ENCODE results near the gene COL25A1. TPM values are rescaled to one million over a fixed set of nuclear protein-coding genes. Genes with fewer than 3 reads are reported as not detected.
"Not testable (repeated sequence)": the region's sequence is repeated elsewhere in the genome, so short reads cannot be mapped to it uniquely, and the experiment has no call there.

Gene COL25A1
- total RNA-seq, 1 experiment from 2014 or later: not detected

GRCh38 chr4:109155682-109156283, 146.7 kb downstream of the COL25A1 start:
- DNase-seq (ENCODE audit: low read depth): no peak
- in situ Hi-C loops (cut with HindIII; ENCODE audit: low pct_unique_long_range_greater_than_20kb, low sequenced_read_pairs): no loop called here

- DNase-seq (ENCODE audit: low read depth): no peak
- in situ Hi-C loops (cut with HindIII; ENCODE audit: low pct_unique_long_range_greater_than_20kb, low sequenced_read_pairs): no loop called here
Observed at GRCh38 chr4:109155084-109155483, 147.4 kb downstream of the COL25A1 start.

GRCh38 chr4:109154424-109154823, 148.0 kb downstream of the COL25A1 start:
- in situ Hi-C loops (cut with HindIII; ENCODE audit: low pct_unique_long_range_greater_than_20kb, low sequenced_read_pairs): no loop called here

GRCh38 chr4:109149836-109150235, 152.6 kb downstream of the COL25A1 start:
- in situ Hi-C loops (cut with HindIII; ENCODE audit: low pct_unique_long_range_greater_than_20kb, low sequenced_read_pairs): no loop called here
- no peak for DNase-seq (ENCODE audit: low read depth)

More at GRCh38 chr4:109154424-109154823, 148.0 kb downstream of the COL25A1 start:
- no peak for DNase-seq (ENCODE audit: low read depth)

- DNase-seq (ENCODE audit: low read depth): no peak
- in situ Hi-C loops (cut with HindIII; ENCODE audit: low pct_unique_long_range_greater_than_20kb, low sequenced_read_pairs): no loop called here
Observed at GRCh38 chr4:109148577-109149075, 153.8 kb downstream of the COL25A1 start.

- in situ Hi-C loops (cut with HindIII; ENCODE audit: low pct_unique_long_range_greater_than_20kb, low sequenced_read_pairs): no loop called here
- DNase-seq (ENCODE audit: low read depth): no peak
Observed at GRCh38 chr4:109147135-109147534, 155.3 kb downstream of the COL25A1 start.

GRCh38 chr4:109146499-109146898, 156.0 kb downstream of the COL25A1 start:
- in situ Hi-C loops (cut with HindIII; ENCODE audit: low pct_unique_long_range_greater_than_20kb, low sequenced_read_pairs): no loop called here
- DNase-seq (ENCODE audit: low read depth): no peak

- DNase-seq (ENCODE audit: low read depth); in situ Hi-C loops (cut with HindIII; ENCODE audit: low pct_unique_long_range_greater_than_20kb, low sequenced_read_pairs): not testable (repeated sequence)
Observed at GRCh38 chr4:109138125-109138524, 164.3 kb downstream of the COL25A1 start.

- in situ Hi-C loops (cut with HindIII; ENCODE audit: low pct_unique_long_range_greater_than_20kb, low sequenced_read_pairs): no loop called here
- DNase-seq (ENCODE audit: low read depth): no peak
Observed at GRCh38 chr4:109134921-109135320, 167.5 kb downstream of the COL25A1 start.

- DNase-seq (ENCODE audit: low read depth): no peak
- in situ Hi-C loops (cut with HindIII; ENCODE audit: low pct_unique_long_range_greater_than_20kb, low sequenced_read_pairs): no loop called here
Observed at GRCh38 chr4:109134268-109134667, 168.2 kb downstream of the COL25A1 start.

GRCh38 chr4:109131559-109131958, 170.9 kb downstream of the COL25A1 start:
- no peak for DNase-seq (ENCODE audit: low read depth)
- in situ Hi-C loops (cut with HindIII; ENCODE audit: low pct_unique_long_range_greater_than_20kb, low sequenced_read_pairs): no loop called here

- no peak for DNase-seq (ENCODE audit: low read depth)
- in situ Hi-C loops (cut with HindIII; ENCODE audit: low pct_unique_long_range_greater_than_20kb, low sequenced_read_pairs): no loop called here
Observed at GRCh38 chr4:109128589-109128988, 173.9 kb downstream of the COL25A1 start.

- DNase-seq (ENCODE audit: low read depth): no peak
Observed at GRCh38 chr4:109127866-109128265, 174.6 kb downstream of the COL25A1 start.

GRCh38 chr4:109126856-109127255, 175.6 kb downstream of the COL25A1 start:
- DNase-seq (ENCODE audit: low read depth): no peak
- in situ Hi-C loops (cut with HindIII; ENCODE audit: low pct_unique_long_range_greater_than_20kb, low sequenced_read_pairs): no loop called here

More at GRCh38 chr4:109127866-109128265, 174.6 kb downstream of the COL25A1 start:
- in situ Hi-C loops (cut with HindIII; ENCODE audit: low pct_unique_long_range_greater_than_20kb, low sequenced_read_pairs): no loop called here

- DNase-seq (ENCODE audit: low read depth): no peak
- in situ Hi-C loops (cut with HindIII; ENCODE audit: low pct_unique_long_range_greater_than_20kb, low sequenced_read_pairs): no loop called here
Observed at GRCh38 chr4:109125084-109125483, 177.4 kb downstream of the COL25A1 start.

- no peak for DNase-seq (ENCODE audit: low read depth)
- in situ Hi-C loops (cut with HindIII; ENCODE audit: low pct_unique_long_range_greater_than_20kb, low sequenced_read_pairs): no loop called here
Observed at GRCh38 chr4:109123951-109124350, 178.5 kb downstream of the COL25A1 start.

GRCh38 chr4:109121561-109121960, 180.9 kb downstream of the COL25A1 start:
- DNase-seq (ENCODE audit: low read depth): no peak
- in situ Hi-C loops (cut with HindIII; ENCODE audit: low pct_unique_long_range_greater_than_20kb, low sequenced_read_pairs): no loop called here

GRCh38 chr4:109119852-109120251, 182.6 kb downstream of the COL25A1 start:
- in situ Hi-C loops (cut with HindIII; ENCODE audit: low pct_unique_long_range_greater_than_20kb, low sequenced_read_pairs): no loop called here

GRCh38 chr4:109118635-109119034, 183.8 kb downstream of the COL25A1 start:
- in situ Hi-C loops (cut with HindIII; ENCODE audit: low pct_unique_long_range_greater_than_20kb, low sequenced_read_pairs): no loop called here
- no peak for DNase-seq (ENCODE audit: low read depth)

More at GRCh38 chr4:109119852-109120251, 182.6 kb downstream of the COL25A1 start:
- no peak for DNase-seq (ENCODE audit: low read depth)

- DNase-seq (ENCODE audit: low read depth): no peak
- in situ Hi-C loops (cut with HindIII; ENCODE audit: low pct_unique_long_range_greater_than_20kb, low sequenced_read_pairs): no loop called here
Observed at GRCh38 chr4:109114501-109114900, 188.0 kb downstream of the COL25A1 start.

Data from Caki2 (cell line).